Activated naive CD4-positive, alpha-beta T cell treated with anti-CD3 and anti-CD28 coated beads, Interleukin-2, amount 50 U/mL, for 16 hours (primary cell): ENCODE data around the gene HERC5.
"Not testable (repeated sequence)": the region's sequence is repeated elsewhere in the genome, so short reads cannot be mapped to it uniquely, and the experiment has no call there.

Experiments
- DNase-seq: peaks from one replicate; pipeline ENCODE4 v3.0.0-alpha.2; 2020

HERC5 gene

GRCh38 chr4:88456670-88457306 is at the start of gene HERC5:
HERC5 (plus strand) TSS chr4:88457119; CDS start chr4:88457270, 151 bp downstream.
- peak; percentile 89 for DNase-seq

GRCh38 chr4:88409206-88409605 is 47.7 kb upstream of the HERC5 start:
- DNase-seq, result no peak

DNA sequence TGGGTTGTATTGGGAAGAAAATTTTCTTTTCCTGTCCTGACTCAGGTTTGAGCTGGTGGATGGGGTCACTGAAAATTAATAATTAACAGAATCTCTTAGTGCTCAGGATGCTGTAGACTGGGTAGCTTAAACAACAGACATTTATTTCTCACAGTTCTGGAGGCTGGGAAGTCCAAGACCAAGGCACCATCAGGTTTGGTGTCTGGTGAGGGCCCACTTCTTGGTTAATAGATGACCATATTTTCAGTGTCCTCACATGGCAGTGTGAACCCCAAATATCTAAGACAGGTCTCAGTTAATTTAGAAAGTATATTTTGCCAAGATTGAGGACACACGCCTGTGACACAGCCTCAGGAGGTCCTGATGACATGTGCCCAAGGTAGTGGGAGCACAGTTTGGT is 47.1 kb upstream of the HERC5 start:
- DNase-seq, result no peak

- DNase-seq, result no peak
Observed at GRCh38 chr4:88411491-88412096, 45.3 kb upstream of the HERC5 start.

- no peak for DNase-seq
Observed at GRCh38 chr4:88413801-88414200, 43.1 kb upstream of the HERC5 start.

GRCh38 chr4:88414755-88415154 is 42.2 kb upstream of the HERC5 start:
- no peak for DNase-seq

DNA sequence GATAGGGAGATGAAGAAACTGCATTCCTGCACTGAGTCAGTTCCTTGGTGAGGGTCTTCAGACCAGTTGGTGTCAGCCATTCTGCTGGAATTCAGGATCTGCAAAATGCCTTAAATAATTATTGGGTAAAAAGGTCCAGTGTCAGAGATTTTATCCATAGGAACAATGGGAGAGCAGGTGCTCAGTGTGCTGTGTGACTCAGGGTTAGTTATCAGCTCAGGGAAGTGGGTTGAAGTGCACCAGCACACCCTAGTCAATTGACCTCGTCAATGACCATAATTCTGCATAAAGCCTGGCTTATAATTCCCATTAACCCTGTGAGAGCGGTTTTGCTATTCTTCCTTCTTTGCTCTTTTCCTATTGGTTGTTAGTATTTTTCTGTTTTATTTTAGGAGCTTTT is 40.9 kb upstream of the HERC5 start:
- no peak for DNase-seq

DNA sequence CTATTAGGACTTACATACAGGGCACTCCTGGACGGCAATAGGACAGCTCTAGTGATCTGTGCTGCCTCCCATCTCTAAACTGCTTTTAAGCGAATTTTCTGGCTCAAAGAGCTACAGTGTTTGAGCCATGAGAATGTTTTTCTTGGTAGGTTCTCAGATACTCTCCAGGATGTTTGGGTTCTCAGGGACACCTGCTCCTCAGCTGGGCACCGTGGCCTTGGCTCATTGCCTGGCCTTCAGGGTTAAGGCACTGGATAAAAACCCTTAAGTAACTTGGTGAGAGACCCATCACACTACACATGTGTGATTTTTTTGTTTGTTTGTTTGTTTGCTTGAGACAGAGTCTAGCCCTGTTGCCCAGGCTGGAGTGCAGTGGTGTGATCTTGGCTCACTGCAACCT is 38.5 kb upstream of the HERC5 start:
- DNase-seq, result no peak

DNA sequence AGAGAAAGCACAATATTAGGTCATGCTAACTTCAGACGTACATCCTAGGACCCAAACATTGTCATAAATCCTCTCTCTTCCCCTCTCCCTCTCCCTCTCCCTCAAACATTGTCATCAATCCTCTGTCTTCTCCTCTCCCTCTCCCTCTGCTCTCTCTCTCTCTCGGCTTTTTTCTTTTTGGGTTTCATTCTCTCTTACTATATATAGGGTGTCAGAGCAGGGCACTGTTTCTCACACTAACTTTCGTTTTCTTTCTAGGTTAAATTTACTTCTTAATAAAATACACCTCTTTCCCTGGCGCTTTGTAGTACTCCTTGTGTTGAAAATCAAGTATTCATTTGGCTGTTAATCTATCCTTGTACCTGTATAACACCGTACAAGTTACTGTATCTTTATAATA is 37.0 kb upstream of the HERC5 start:
- no peak for DNase-seq

- no peak for DNase-seq
Observed at GRCh38 chr4:88420844-88421243, 36.1 kb upstream of the HERC5 start.

DNA sequence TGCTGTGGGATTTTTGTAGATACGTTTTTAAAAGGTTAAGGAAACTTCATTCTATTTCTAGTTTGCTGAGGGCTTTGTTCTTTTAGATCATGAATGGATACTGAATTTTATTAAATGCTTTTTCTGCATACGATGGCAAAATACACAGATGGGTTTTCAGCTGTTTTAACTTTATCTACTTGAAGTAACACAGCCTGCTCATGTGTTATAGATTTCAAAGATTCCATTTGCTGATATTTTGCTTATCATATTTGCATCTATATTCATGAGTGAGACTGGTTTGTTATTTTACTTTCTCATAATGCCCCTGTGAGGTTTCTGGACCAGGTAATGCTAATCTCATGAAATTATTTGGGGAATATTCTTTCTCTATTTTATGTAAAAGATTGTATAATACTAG is 34.5 kb upstream of the HERC5 start:
- DNase-seq, result no peak

- DNase-seq, result no peak
Observed at GRCh38 chr4:88429401-88429800, 27.5 kb upstream of the HERC5 start.

DNA sequence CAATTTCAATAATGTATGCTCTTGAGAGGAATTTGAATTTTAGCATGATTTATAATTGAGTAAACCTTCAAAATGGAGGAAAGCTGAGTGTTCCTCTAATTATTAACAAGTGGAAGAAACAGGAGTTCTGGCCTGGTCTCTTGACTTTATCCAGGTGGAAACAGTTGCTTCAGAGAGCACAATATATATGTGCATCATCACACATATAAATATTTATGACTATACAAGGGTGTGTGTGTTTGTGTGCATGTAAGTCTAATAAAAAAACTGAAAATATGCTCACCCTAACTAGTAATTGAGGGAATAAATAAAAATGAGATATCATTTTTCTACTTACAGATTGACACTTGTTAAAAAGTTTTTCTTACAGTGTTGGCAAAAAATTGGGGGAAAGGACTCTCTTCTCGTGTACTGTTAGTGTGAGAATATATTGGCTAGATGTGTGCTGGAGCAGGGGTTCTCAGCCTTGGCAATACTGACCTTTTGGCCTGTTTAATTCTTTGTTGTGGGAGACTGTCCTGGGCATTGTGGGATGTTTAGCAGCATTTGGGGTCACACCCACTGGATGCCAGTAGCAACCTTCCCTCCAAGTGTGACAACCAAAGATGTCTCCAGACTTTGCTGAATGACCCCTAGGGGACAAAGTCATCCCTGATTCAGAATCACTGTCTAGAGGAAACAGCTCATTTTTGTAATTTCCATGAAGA is 20.8 kb upstream of the HERC5 start:
- DNase-seq, result no peak

- not testable (repeated sequence) for DNase-seq
Observed at GRCh38 chr4:88437873-88438272, 19.0 kb upstream of the HERC5 start.

DNA sequence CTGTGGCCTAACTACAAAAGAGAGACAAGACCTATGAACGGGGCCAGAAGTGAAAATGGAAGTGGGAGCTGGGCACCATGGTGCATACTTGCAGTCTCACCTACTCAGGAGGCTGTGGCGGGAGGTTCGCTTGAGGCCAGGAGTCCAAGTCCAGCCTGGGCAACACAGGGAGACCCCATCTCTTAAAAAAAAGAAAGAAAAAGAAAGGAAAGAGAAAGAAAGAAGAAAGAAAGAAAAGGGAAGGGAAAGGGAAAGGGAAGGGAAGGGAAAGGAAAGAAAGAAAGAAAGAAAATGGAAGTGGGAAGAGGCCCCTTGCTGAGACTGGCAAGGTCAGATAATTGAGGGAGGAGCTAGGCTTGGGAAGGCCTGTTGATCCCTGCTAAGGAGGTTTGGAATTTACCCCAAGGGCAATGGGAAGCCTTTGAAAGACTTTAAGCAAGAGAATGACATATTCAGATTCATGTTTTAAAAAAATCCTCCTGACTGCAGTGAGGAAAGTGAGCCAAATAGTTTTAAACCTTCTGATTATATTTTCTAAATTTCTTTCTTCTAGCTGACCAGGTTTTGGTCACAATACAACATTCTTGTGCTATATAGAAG is 17.7 kb upstream of the HERC5 start:
- DNase-seq, result no peak

- no peak for DNase-seq
Observed at GRCh38 chr4:88440146-88440545, 16.8 kb upstream of the HERC5 start.

- DNase-seq, result no peak
Observed at GRCh38 chr4:88441696-88442095, 15.2 kb upstream of the HERC5 start.

DNA sequence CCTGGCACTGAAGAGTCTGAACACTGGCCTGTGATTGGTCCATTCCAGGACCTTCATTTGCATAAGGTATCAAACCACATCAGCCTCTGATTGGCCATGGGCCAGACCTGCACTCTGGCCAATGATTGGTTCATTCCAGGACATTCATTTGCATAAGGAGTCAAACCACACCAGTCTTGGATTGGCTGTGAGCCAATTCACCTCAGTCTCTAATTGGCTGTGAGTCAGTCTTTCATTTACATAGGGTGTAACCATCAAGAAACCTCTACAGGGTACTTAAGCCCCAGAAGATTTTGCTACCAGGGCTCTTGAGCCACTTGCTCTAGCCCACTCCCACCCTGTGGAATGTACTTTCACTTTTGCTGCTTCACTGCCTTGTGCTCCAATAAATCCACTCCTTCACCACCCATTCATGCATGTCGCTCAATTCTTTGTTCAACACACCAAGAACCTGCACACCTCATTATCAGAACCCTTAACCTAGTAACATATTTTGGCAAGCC is 14.2 kb upstream of the HERC5 start:
- no peak for DNase-seq

DNA sequence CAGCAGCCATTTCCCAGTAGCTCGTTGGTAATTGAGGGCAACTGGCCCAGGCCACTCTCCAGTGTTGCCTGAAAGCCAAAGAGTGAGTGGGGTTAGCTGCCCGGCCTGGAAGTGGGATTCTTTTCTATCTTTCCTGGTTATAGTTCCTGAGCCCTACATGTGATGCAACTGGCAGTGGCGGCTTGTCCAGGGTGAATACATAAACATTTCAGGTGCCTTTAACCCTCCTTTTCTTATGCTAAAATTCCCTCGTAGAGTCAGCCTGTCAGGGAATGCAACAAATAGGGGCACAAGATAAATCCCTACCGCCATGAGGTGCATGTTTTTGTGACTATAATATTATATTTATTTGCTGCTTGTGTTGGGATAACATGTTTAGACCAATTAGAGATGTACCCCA is 13.4 kb upstream of the HERC5 start:
- DNase-seq, result no peak

DNA sequence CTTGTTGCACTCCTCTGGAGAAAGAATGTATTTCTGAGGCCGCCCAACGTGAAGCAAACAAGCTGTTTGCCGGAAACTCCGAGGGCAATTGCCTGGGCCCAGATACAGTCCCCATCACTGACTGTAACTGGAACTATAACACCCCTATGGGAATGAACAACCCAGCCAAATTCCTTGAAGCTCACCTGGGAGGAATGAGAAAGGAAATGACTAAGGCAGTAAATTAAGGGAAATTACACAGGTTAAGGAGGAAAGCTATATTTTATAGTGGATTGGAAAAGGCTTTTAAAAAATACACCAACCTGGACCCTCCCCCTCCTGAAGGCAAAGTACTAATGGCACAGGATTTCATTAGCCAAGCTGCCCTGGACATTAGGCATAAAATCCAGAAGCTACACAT is 11.7 kb upstream of the HERC5 start:
- DNase-seq, result no peak

DNA sequence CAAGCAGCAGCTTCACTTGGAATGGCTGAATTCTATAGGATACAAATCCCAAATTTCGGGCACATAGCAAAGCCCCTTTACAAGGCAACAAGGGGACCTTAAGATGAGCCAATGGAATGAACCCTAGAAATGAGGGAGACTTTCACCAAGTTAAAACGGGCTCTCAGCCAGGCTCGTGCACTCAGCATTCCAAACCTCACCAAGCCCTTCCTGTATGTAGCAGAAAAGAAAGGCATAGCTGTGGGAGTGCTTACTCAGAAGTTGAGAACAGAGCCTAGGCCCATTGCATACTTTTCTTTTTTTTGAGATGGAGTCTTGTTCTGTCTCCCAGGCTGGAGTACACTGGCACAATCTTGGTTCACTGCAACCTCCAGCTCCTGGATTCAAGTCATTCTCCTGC is 10.8 kb upstream of the HERC5 start:
- DNase-seq, result no peak

GRCh38 chr4:88447371-88448095 is 9.4 kb upstream of the HERC5 start:
- no peak for DNase-seq

GRCh38 chr4:88448211-88448765 is 8.6 kb upstream of the HERC5 start:
- DNase-seq, result not testable (repeated sequence)
